Measurements from ENCODE around the gene PKN3. TPM values are rescaled to one million over a fixed set of nuclear protein-coding genes. Genes with fewer than 3 reads are reported as not detected.

The PKN3 gene
- total and polyA plus RNA-seq, 2 of the 13 experiments (the other 11 are each of a cell fraction or from before 2014, with no cell fraction given), result 10.5 to 13.2 TPM

- TF ChIP-seq HOXA7 (CRISPR knock-in tag; IDR thresholded peaks at IDR 0.05), result no peak
- no peak for TF ChIP-seq NR3C1 (CRISPR knock-in tag; IDR thresholded peaks at IDR 0.05)
- no peak for TF ChIP-seq EP300 (IDR thresholded peaks at IDR 0.05; ENCODE audit: low read depth in 2 of 2, low read length in 2 of 2)
- no peak for TF ChIP-seq EP300 (CRISPR knock-in tag; IDR thresholded peaks at IDR 0.05; ENCODE audit: borderline replicate concordance)
- no peak for TF ChIP-seq ARNT2 (CRISPR knock-in tag; IDR thresholded peaks at IDR 0.05; ENCODE audit: low read depth)
- no peak for TF ChIP-seq PITX1 (CRISPR knock-in tag; IDR thresholded peaks at IDR 0.05)
- TF ChIP-seq ZNF605 (CRISPR knock-in tag; IDR thresholded peaks at IDR 0.05), result no peak
- TF ChIP-seq ZNF776 (CRISPR knock-in tag; IDR thresholded peaks at IDR 0.05), result no peak
- TF ChIP-seq ZNF784 (CRISPR knock-in tag; IDR thresholded peaks at IDR 0.05; ENCODE audit: borderline replicate concordance), result no peak; the same call in 1 of the 2 replicates
- TF ChIP-seq HMG20B (CRISPR knock-in tag; conservative IDR thresholded peaks at IDR 0.05), result no peak
- peak; percentile 66; the same call in 1 of the 2 replicates for TF ChIP-seq THAP9 (CRISPR knock-in tag; IDR thresholded peaks at IDR 0.05; ENCODE audit: borderline replicate concordance)
- TF ChIP-seq ZNF335 (CRISPR knock-in tag; IDR thresholded peaks at IDR 0.05), result no peak
- no peak for TF ChIP-seq HOXD1 (CRISPR knock-in tag; IDR thresholded peaks at IDR 0.05)
- no peak for TF ChIP-seq ARID2 (CRISPR knock-in tag; IDR thresholded peaks at IDR 0.05; ENCODE audit: borderline replicate concordance)
- no peak for TF ChIP-seq PBX3 (CRISPR knock-in tag; IDR thresholded peaks at IDR 0.05; ENCODE audit: borderline replicate concordance)
- no peak; the same call in 1 of the 2 replicates for TF ChIP-seq ERF (CRISPR knock-in tag; IDR thresholded peaks at IDR 0.05)
- peak; percentile 42; the same call in 1 of the 2 replicates for TF ChIP-seq ZNF350 (CRISPR knock-in tag; IDR thresholded peaks at IDR 0.05; ENCODE audit: borderline replicate concordance, low read depth)
- no peak for TF ChIP-seq PRMT3 (CRISPR knock-in tag; IDR thresholded peaks at IDR 0.05; ENCODE audit: borderline replicate concordance, low read depth)
- no peak for TF ChIP-seq FUBP1 (CRISPR knock-in tag; IDR thresholded peaks at IDR 0.05; ENCODE audit: borderline replicate concordance)
- TF ChIP-seq ZNF761 (CRISPR knock-in tag; conservative IDR thresholded peaks at IDR 0.05), result no peak
- no peak for TF ChIP-seq JARID2 (CRISPR knock-in tag; IDR thresholded peaks at IDR 0.05; ENCODE audit: insufficient replicate concordance)
- no peak for TF ChIP-seq ZNF460 (CRISPR knock-in tag; IDR thresholded peaks at IDR 0.05; ENCODE audit: borderline replicate concordance)
- TF ChIP-seq FOXM1 (CRISPR knock-in tag; IDR thresholded peaks at IDR 0.05), result no peak
Measured at GRCh38 chr9:128684325-128685199, 17.7 kb upstream of the PKN3 start (continued).
